Measurements from ENCODE around the gene FNBP1.
A peak's percentile ranks its signal among the peaks of the same experiment; 100 is the strongest.

Gene FNBP1

DNA sequence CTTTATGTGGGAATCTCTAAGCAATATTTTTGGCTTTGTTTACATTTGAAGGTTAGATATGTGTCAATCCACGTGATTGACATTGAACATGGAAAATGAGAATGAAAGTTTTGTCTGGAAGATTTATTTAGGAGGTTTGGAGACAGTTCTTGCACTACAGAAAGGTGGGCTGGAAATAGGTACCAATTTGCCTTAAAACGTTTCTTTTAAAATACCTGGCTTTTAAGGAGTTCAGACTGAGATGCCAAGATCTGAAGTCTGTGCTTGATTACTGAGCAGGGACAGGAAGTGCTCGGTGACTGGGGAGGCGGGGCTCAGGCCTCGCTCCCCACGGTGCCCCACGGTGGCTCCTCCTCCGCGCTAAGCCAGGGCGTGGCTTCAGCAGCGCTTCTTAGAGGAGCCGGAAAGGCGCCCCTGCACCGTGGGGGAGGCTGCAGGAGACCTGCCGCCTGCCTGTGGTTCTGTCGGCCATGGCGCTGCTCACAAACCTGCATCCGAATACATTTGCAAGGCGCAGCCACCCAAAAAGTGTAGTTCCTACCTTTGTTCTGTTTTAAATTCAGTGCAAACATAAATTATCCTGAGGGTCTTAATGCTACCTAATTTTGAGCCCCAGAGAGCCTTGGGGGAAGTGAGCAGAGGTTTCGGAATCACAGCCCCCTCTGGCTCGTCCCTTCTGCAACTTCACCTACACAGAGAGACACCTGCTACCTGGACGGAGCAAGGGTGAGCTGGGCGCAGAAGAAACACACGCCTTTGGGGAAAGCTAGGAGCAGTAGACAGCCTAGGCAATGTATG, 158.6 kb downstream of the FNBP1 start:
- Mint-ChIP-seq H3K36me3 (ENCODE audit: low read depth) (peaks cover 59% of the 10 kb centered on the region), H3K4me3 (peak overlapping the region; percentile 90), H3K4me1 (ENCODE audit: low read depth) (peaks cover 45% of the 10 kb centered on the region), H3K9me3 (no peaks in the 10 kb centered on the region), H3K27ac (peak overlapping the region; percentile 99), H3K27me3 (ENCODE audit: low read depth) (no peaks in the 10 kb centered on the region)
- peak; percentile 95 for DNase-seq (ENCODE audit: low spot score)

- Mint-ChIP-seq H3K4me3 (no peak overlapping the region), H3K27ac (peak overlapping the region; percentile 17), H3K27me3 (ENCODE audit: low read depth) (no peaks in the 10 kb centered on the region), H3K36me3 (ENCODE audit: low read depth) (peaks cover 45% of the 10 kb centered on the region), H3K9me3 (no peaks in the 10 kb centered on the region), H3K4me1 (ENCODE audit: low read depth) (peaks cover 22% of the 10 kb centered on the region)
- DNase-seq (ENCODE audit: low spot score) = no peak
These were observed 161.3 kb downstream of the FNBP1 start for GRCh38 chr9:129881547-129882324.

DNA sequence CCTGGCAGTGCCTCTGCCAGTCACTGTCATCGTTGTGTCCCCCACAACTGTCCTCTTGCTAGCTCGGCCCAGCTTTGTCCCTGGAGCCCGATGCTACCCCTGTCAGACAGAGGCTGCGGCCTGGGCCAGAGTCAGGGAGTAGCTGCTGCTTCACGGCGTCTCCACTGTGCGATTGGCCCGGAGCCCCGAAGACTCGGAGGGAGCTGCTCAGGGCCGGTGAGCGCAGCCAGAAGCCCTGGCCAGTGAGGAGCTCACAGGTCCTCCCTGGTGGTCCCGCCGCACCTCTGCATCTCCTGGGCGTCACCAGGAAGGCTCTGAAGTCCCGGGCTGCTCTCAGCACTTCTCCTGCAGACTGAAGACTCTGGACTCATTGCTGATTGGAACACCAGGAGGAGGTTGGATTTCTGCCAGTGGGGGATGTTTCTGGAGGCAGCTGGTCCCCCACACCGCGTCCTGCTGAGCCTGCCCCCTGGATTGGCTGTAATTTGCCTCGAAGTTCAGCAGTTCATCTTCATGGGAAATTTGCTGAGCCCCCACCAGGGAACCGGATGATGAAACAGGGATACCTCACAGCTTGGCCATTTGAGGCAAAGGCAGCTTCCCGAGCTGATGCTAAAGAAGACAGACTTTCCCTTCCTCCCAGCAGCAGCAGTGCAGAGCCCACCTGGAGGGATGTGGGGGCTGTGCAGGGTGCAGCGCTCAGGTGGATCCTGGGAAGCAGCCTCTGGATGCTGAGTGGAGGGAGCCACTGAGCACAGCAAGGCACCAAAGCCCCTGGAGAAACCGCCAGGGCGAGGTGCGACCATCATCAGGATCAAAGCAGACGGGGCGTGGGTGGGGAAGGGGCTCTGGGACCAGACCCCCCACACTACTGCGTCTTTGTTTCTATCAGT, 162.1 kb downstream of the FNBP1 start:
- H3K36me3 Mint-ChIP-seq (ENCODE audit: low read depth) = peaks cover 46% of the 10 kb centered on the region
- no peaks in the 10 kb centered on the region for H3K9me3 Mint-ChIP-seq
- DNase-seq (ENCODE audit: low spot score) = no peak
- peaks cover 16% of the 10 kb centered on the region for H3K4me1 Mint-ChIP-seq (ENCODE audit: low read depth)
- H3K27me3 Mint-ChIP-seq (ENCODE audit: low read depth) = no peaks in the 10 kb centered on the region
- no peak overlapping the region for H3K27ac Mint-ChIP-seq
- H3K4me3 Mint-ChIP-seq = no peak overlapping the region

DNA sequence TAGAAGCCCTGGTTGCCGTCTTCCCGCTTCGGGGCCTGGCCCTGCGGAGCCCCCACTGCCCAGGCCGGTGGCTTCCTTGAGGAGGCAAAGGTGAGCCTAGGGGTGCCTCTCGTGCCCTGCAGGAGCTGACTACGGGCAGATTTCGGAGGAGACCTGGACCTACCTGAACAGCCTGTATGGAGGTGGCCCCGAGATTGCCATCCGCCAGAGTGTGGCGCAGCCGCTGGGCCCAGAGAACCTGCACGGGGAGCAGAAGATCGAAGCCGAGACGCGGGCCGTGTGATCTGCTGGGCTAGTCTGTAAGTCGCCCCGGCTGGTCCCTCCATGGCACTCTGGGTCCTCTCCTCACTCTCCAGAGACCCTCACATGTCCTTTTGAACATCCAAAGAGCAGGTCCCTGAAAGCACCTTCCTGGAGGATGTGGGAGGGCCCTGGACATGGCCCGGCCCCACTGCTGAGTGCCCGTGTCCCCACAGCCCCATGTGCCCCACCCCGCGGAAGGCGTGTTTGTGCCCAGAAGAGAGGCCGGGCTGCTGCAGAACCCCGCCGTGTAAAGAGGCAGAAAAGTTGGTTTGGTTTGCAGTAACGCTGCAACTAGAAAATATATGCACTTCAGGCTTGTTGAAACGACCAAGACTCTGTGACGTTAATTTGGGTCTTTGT, 162.9 kb downstream of the FNBP1 start:
- Mint-ChIP-seq H3K27ac (no peak overlapping the region), H3K9me3 (no peaks in the 10 kb centered on the region), H3K36me3 (ENCODE audit: low read depth) (peaks cover 42% of the 10 kb centered on the region), H3K4me1 (ENCODE audit: low read depth) (peaks cover 13% of the 10 kb centered on the region), H3K27me3 (ENCODE audit: low read depth) (no peaks in the 10 kb centered on the region), H3K4me3 (no peak overlapping the region)
- no peak for DNase-seq (ENCODE audit: low spot score)

DNA sequence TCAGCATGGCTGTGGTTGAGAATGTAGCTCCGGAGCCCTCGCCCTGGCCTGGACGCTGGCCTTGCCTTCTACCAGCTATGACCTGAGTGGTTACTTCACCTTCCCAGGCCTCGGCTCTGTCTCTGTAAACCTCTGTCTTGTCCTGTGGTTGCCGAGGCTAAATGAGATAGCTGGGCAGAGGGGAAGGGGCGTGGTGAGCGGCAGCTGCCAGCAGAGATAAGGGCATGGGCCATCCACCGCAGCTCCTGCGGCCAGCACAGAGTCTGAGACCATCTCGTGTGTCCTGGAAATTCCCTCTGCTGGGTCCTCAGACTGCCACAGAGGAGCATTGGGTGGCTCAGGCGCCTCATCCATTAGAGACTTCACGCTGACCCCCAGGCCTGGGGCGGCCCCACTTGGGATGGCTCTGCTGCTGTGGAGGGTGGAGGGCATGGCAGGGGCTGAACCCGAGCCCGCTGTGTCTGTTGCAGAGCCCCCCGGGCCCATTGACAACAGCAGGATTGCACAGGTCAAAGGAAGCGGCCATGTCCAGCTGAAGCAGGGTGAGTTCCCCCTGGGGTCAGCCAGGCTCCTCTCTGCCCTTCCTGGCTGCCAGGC, 163.8 kb downstream of the FNBP1 start:
- no peak overlapping the region for H3K27ac Mint-ChIP-seq
- no peak overlapping the region for H3K4me3 Mint-ChIP-seq
- peaks cover 5% of the 10 kb centered on the region for H3K4me1 Mint-ChIP-seq (ENCODE audit: low read depth)
- no peaks in the 10 kb centered on the region for H3K9me3 Mint-ChIP-seq
- DNase-seq (ENCODE audit: low spot score) = no peak
- peaks cover 39% of the 10 kb centered on the region for H3K36me3 Mint-ChIP-seq (ENCODE audit: low read depth)
- no peaks in the 10 kb centered on the region for H3K27me3 Mint-ChIP-seq (ENCODE audit: low read depth)

DNA sequence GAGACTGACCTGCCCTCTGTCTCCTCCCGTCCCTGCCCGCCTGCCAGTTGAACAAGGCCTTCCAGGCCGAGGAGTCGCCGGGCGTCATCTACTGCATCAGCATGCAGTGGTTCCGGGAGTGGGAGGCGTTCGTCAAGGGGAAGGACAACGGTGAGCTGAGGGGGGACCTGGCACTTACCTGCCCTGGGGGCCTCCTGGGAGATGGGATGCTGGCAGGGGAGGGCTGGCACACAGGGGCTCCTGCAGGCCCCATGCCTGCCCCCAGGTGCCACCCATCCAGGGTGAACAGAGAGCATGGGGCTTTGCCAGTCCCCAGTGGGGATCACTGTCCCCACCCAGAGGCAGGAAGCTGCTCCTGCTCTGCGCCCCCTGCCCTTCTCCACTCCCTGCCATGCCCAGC, 164.7 kb downstream of the FNBP1 start:
- peaks cover 44% of the 10 kb centered on the region for H3K36me3 Mint-ChIP-seq (ENCODE audit: low read depth)
- H3K27ac Mint-ChIP-seq = no peak overlapping the region
- no peak for DNase-seq (ENCODE audit: low spot score)
- peaks cover 4% of the 10 kb centered on the region for H3K4me1 Mint-ChIP-seq (ENCODE audit: low read depth)
- no peaks in the 10 kb centered on the region for H3K9me3 Mint-ChIP-seq
- no peak overlapping the region for H3K4me3 Mint-ChIP-seq
- no peaks in the 10 kb centered on the region for H3K27me3 Mint-ChIP-seq (ENCODE audit: low read depth)

DNA sequence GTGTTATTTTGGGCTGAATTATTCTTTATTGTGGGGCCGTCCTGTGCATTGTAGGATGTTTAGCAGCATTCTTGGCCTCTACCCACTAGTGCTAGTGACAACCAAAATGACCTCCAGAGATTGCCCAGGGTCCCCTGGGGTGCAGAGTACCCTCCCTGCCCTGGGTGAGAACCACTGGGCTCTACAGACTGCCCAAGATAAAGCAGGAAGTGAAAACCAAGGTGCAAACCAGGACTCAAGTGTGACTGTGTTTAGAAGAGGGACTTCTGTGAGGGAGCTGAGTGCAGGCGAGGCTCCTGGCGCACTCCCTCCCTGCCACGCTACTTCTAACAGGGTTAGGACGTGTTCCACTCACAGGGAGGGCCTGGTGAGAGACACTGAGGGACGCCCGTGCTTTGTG, 166.2 kb downstream of the FNBP1 start:
- H3K4me1 Mint-ChIP-seq (ENCODE audit: low read depth) = peaks cover 10% of the 10 kb centered on the region
- H3K36me3 Mint-ChIP-seq (ENCODE audit: low read depth) = peaks cover 42% of the 10 kb centered on the region
- peak overlapping the region; percentile 26 for H3K27ac Mint-ChIP-seq

DNA sequence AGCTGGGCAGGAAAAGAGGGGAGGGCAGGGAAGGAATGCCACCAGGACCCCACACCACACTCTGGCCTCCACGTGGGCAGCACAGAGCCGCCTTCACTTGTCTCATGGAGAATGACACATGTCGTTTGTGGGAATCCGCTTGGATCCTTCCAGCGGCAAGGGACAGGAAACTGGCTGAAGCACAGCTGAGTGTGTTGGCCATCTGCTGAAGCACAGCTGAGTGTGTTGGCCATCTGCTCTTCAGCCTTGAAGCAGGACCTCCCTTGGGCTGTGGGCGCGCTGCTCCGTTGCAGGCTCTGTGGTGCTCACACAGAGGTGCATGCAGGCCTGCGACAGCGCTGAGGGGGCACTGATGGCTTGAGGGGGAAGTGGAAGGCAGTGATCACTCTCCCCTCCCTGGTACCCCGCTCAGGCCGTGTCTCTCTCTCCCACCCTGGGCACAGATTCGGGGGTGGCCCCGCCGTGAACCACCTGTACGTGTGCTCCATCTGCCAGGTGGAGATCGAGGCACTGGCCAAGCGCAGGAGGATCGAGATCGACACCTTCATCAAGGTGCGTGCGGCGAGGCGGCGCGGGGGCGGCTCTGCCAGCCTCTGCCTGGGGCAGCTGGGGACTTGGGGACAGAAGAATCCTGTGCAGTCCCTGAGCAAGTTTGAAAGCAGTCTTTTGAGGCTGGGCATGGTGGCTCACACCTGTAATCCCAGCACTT, 167.1 kb downstream of the FNBP1 start:
- Mint-ChIP-seq H3K9me3 (no peaks in the 10 kb centered on the region), H3K27me3 (ENCODE audit: low read depth) (no peaks in the 10 kb centered on the region), H3K27ac (no peak overlapping the region), H3K4me3 (no peak overlapping the region), H3K36me3 (ENCODE audit: low read depth) (peaks cover 45% of the 10 kb centered on the region), H3K4me1 (ENCODE audit: low read depth) (peaks cover 17% of the 10 kb centered on the region)
- DNase-seq (ENCODE audit: low spot score) = no peak

More for the DNA sequence above, 166.2 kb downstream of the FNBP1 start:
- H3K4me3 Mint-ChIP-seq = no peak overlapping the region
- no peak for DNase-seq (ENCODE audit: low spot score)
- no peaks in the 10 kb centered on the region for H3K27me3 Mint-ChIP-seq (ENCODE audit: low read depth)
- H3K9me3 Mint-ChIP-seq = no peaks in the 10 kb centered on the region

- no peak for DNase-seq (ENCODE audit: low spot score)
- peaks cover 20% of the 10 kb centered on the region for H3K4me1 Mint-ChIP-seq (ENCODE audit: low read depth)
- no peaks in the 10 kb centered on the region for H3K9me3 Mint-ChIP-seq
- no peak overlapping the region for H3K4me3 Mint-ChIP-seq
- H3K27ac Mint-ChIP-seq = no peak overlapping the region
- no peaks in the 10 kb centered on the region for H3K27me3 Mint-ChIP-seq (ENCODE audit: low read depth)
- peaks cover 44% of the 10 kb centered on the region for H3K36me3 Mint-ChIP-seq (ENCODE audit: low read depth)
These were observed 167.8 kb downstream of the FNBP1 start for GRCh38 chr9:129875181-129875611.

- DNase-seq (ENCODE audit: low spot score) = no peak
- peaks cover 44% of the 10 kb centered on the region for H3K36me3 Mint-ChIP-seq (ENCODE audit: low read depth)
- no peak overlapping the region for H3K27ac Mint-ChIP-seq
- no peaks in the 10 kb centered on the region for H3K27me3 Mint-ChIP-seq (ENCODE audit: low read depth)
- H3K4me1 Mint-ChIP-seq (ENCODE audit: low read depth) = peaks cover 24% of the 10 kb centered on the region
- no peaks in the 10 kb centered on the region for H3K9me3 Mint-ChIP-seq
- H3K4me3 Mint-ChIP-seq = no peak overlapping the region
These were observed 168.5 kb downstream of the FNBP1 start for GRCh38 chr9:129874261-129875101.

GRCh38 chr9:129873563-129874190, 169.3 kb downstream of the FNBP1 start:
- Mint-ChIP-seq H3K27ac (no peak overlapping the region), H3K36me3 (ENCODE audit: low read depth) (peaks cover 47% of the 10 kb centered on the region), H3K4me3 (no peak overlapping the region), H3K9me3 (no peaks in the 10 kb centered on the region), H3K4me1 (ENCODE audit: low read depth) (peaks cover 29% of the 10 kb centered on the region), H3K27me3 (ENCODE audit: low read depth) (no peaks in the 10 kb centered on the region)
- no peak for DNase-seq (ENCODE audit: low spot score)

DNA sequence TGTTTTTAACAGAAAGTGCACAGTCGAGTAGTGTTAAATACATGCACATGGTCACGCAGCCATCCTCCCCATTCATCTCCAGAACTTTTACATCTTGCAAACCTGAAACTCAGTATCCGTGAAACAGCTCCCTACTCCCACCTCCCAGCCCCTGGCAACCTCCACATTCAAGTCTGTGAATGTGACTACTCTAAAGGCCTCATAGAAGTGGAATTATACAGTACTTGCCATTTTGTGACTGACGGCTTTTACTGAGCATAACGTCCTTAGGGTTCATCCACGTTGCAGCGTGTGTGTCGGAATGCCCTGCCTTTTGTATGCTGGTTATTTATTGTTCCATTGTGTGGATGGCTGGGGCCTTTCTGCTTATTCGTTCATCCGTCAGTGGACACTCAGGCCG, 171.9 kb downstream of the FNBP1 start:
- no peak for DNase-seq (ENCODE audit: low spot score)
- Mint-ChIP-seq H3K9me3 (no peaks in the 10 kb centered on the region), H3K4me1 (ENCODE audit: low read depth) (peaks cover 48% of the 10 kb centered on the region), H3K27me3 (ENCODE audit: low read depth) (no peaks in the 10 kb centered on the region), H3K4me3 (peak overlapping the region; percentile 38), H3K36me3 (ENCODE audit: low read depth) (peaks cover 52% of the 10 kb centered on the region), H3K27ac (peak overlapping the region; percentile 82)
